Measurements from ENCODE around the gene CTIF. TPM values are rescaled to one million over a fixed set of nuclear protein-coding genes. Genes with fewer than 3 reads are reported as not detected.

The CTIF gene
- polyA plus RNA-seq, 4 donors: 8.1 to 22.6 (median 11.3) TPM

GRCh38 chr18:48536516-48536915 lies 2.3 kb upstream of the CTIF start:
- DNase-seq (no peak), FAIRE-seq (no peak)
- Histone ChIP-seq H3K4me3 (ENCODE audit: low read depth in 1 of 3, low read length in 3 of 3) (no peak overlapping the region), H3K9me3 (ENCODE audit: control insufficient read depth in 2 of 2, insufficient read depth in 1 of 2, low read depth in 1 of 2, low read length in 1 of 2) (no peaks in the 10 kb centered on the region), H3K36me3 (ENCODE audit: control insufficient read depth in 3 of 3, insufficient read depth in 2 of 3, low read depth in 1 of 3, low read length in 3 of 3) (no peaks in the 10 kb centered on the region), H3K4me1 (ENCODE audit: control insufficient read depth in 3 of 3, insufficient read depth in 2 of 3, low read depth in 1 of 3, low read length in 2 of 3) (peaks cover 0 to 6% (median 2%) of the 10 kb centered on the region in 3 donors), H3K27ac (ENCODE audit: low read depth in 1 of 3, low read length in 2 of 3) (no peak overlapping the region), H3K27me3 (ENCODE audit: control insufficient read depth in 3 of 3, insufficient read depth in 3 of 3, low read length in 3 of 3) (no peaks in the 10 kb centered on the region)
- WGBS, 3 donors: 90 to 91% (median 91%) methylated on average over 6 of the region's 6 CpGs

- no peaks in the 10 kb centered on the region for H3K27me3 ChIP-seq (ENCODE audit: control insufficient read depth in 3 of 3, insufficient read depth in 3 of 3, low read length in 3 of 3)
- DNase-seq (peak; percentile 31 to 68), FAIRE-seq (no peak)
- H3K9me3 ChIP-seq (ENCODE audit: control insufficient read depth in 2 of 2, insufficient read depth in 1 of 2, low read depth in 1 of 2, low read length in 1 of 2): no peaks in the 10 kb centered on the region
- peak overlapping the region; percentile 69 to 92 (median 75) for H3K4me3 ChIP-seq (ENCODE audit: low read depth in 1 of 3, low read length in 3 of 3)
- H3K27ac ChIP-seq (ENCODE audit: low read depth in 1 of 3, low read length in 2 of 3): peak overlapping the region; percentile 32 to 72 (median 64)
- WGBS, 3 donors: 0 to 1% (median 1%) methylated on average over 65 to 70 of the region's 70 CpGs
- H3K36me3 ChIP-seq (ENCODE audit: control insufficient read depth in 3 of 3, insufficient read depth in 2 of 3, low read depth in 1 of 3, low read length in 3 of 3): no peaks in the 10 kb centered on the region
- H3K4me1 ChIP-seq (ENCODE audit: control insufficient read depth in 3 of 3, insufficient read depth in 2 of 3, low read depth in 1 of 3, low read length in 2 of 3): peaks cover 0 to 19% (median 4%) of the 10 kb centered on the region in 3 donors
Observed at GRCh38 chr18:48539406-48540250, 797 bp downstream of the CTIF start.

GRCh38 chr18:48540251-48541025 lies 1.6 kb downstream of the CTIF start:
- peak overlapping the region; percentile 28 to 81 (median 72) for H3K27ac ChIP-seq (ENCODE audit: low read depth in 1 of 3, low read length in 2 of 3)
- 0 to 1% (median 1%) methylated on average over 62 to 86 of the region's 86 CpGs for WGBS, 3 donors
- peak overlapping the region; percentile 69 to 92 (median 75) for H3K4me3 ChIP-seq (ENCODE audit: low read depth in 1 of 3, low read length in 3 of 3)
- no peaks in the 10 kb centered on the region for H3K9me3 ChIP-seq (ENCODE audit: control insufficient read depth in 2 of 2, insufficient read depth in 1 of 2, low read depth in 1 of 2, low read length in 1 of 2)
- DNase-seq: peak; percentile 57 to 80
- H3K4me1 ChIP-seq (ENCODE audit: control insufficient read depth in 3 of 3, insufficient read depth in 2 of 3, low read depth in 1 of 3, low read length in 2 of 3): peaks cover 3 to 19% (median 4%) of the 10 kb centered on the region in 3 donors
- FAIRE-seq: no peak
- H3K27me3 ChIP-seq (ENCODE audit: control insufficient read depth in 3 of 3, insufficient read depth in 3 of 3, low read length in 3 of 3): no peaks in the 10 kb centered on the region
- H3K36me3 ChIP-seq (ENCODE audit: control insufficient read depth in 3 of 3, insufficient read depth in 2 of 3, low read depth in 1 of 3, low read length in 3 of 3): peaks cover 0 to 2% (median 0%) of the 10 kb centered on the region in 3 donors

GRCh38 chr18:48541026-48541746 lies 2.4 kb downstream of the CTIF start:
- FAIRE-seq: no peak
- 2 to 4% (median 2%) methylated on average over 40 to 62 of the region's 62 CpGs for WGBS, 3 donors
- peak overlapping the region; percentile 69 to 92 (median 75) for H3K4me3 ChIP-seq (ENCODE audit: low read depth in 1 of 3, low read length in 3 of 3)
- no peaks in the 10 kb centered on the region for H3K9me3 ChIP-seq (ENCODE audit: control insufficient read depth in 2 of 2, insufficient read depth in 1 of 2, low read depth in 1 of 2, low read length in 1 of 2)
- peaks cover 0 to 2% (median 0%) of the 10 kb centered on the region in 3 donors for H3K36me3 ChIP-seq (ENCODE audit: control insufficient read depth in 3 of 3, insufficient read depth in 2 of 3, low read depth in 1 of 3, low read length in 3 of 3)
- H3K27me3 ChIP-seq (ENCODE audit: control insufficient read depth in 3 of 3, insufficient read depth in 3 of 3, low read length in 3 of 3): no peaks in the 10 kb centered on the region
- H3K27ac ChIP-seq (ENCODE audit: low read depth in 1 of 3, low read length in 2 of 3): peak overlapping the region; percentile 28 to 81 (median 54)
- peak; percentile 69 to 85 for DNase-seq
- H3K4me1 ChIP-seq (ENCODE audit: control insufficient read depth in 3 of 3, insufficient read depth in 2 of 3, low read depth in 1 of 3, low read length in 2 of 3): peaks cover 3 to 23% (median 4%) of the 10 kb centered on the region in 3 donors

GRCh38 chr18:48541747-48542400 lies 3.0 kb downstream of the CTIF start:
- Histone ChIP-seq H3K27me3 (ENCODE audit: control insufficient read depth in 3 of 3, insufficient read depth in 3 of 3, low read length in 3 of 3) (no peaks in the 10 kb centered on the region), H3K27ac (ENCODE audit: low read depth in 1 of 3, low read length in 2 of 3) (peak overlapping the region in 2 of 3 donors; percentile 54 to 81), H3K9me3 (ENCODE audit: control insufficient read depth in 2 of 2, insufficient read depth in 1 of 2, low read depth in 1 of 2, low read length in 1 of 2) (no peaks in the 10 kb centered on the region), H3K4me1 (ENCODE audit: control insufficient read depth in 3 of 3, insufficient read depth in 2 of 3, low read depth in 1 of 3, low read length in 2 of 3) (peaks cover 3 to 27% (median 4%) of the 10 kb centered on the region in 3 donors), H3K4me3 (ENCODE audit: low read depth in 1 of 3, low read length in 3 of 3) (no peak overlapping the region), H3K36me3 (ENCODE audit: control insufficient read depth in 3 of 3, insufficient read depth in 2 of 3, low read depth in 1 of 3, low read length in 3 of 3) (peaks cover 0 to 2% (median 0%) of the 10 kb centered on the region in 3 donors)
- DNase-seq (no peak), FAIRE-seq (no peak)
- WGBS, 3 donors: 87 to 97% (median 90%) methylated on average over 4 of the region's 4 CpGs

GRCh38 chr18:48542513-48543181 lies 3.8 kb downstream of the CTIF start:
- no peak overlapping the region for H3K4me3 ChIP-seq (ENCODE audit: low read depth in 1 of 3, low read length in 3 of 3)
- FAIRE-seq (no peak), DNase-seq (peak in 1 of 2 donors; percentile 16)
- H3K27ac ChIP-seq (ENCODE audit: low read depth in 1 of 3, low read length in 2 of 3): no peak overlapping the region
- WGBS, 3 donors: 76 to 88% (median 77%) methylated on average over 7 of the region's 7 CpGs
- H3K36me3 ChIP-seq (ENCODE audit: control insufficient read depth in 3 of 3, insufficient read depth in 2 of 3, low read depth in 1 of 3, low read length in 3 of 3): peaks cover 0 to 2% (median 0%) of the 10 kb centered on the region in 3 donors
- no peaks in the 10 kb centered on the region for H3K9me3 ChIP-seq (ENCODE audit: control insufficient read depth in 2 of 2, insufficient read depth in 1 of 2, low read depth in 1 of 2, low read length in 1 of 2)
- H3K4me1 ChIP-seq (ENCODE audit: control insufficient read depth in 3 of 3, insufficient read depth in 2 of 3, low read depth in 1 of 3, low read length in 2 of 3): peaks cover 3 to 27% (median 4%) of the 10 kb centered on the region in 3 donors
- no peaks in the 10 kb centered on the region for H3K27me3 ChIP-seq (ENCODE audit: control insufficient read depth in 3 of 3, insufficient read depth in 3 of 3, low read length in 3 of 3)

GRCh38 chr18:48543228-48543627 lies 4.4 kb downstream of the CTIF start:
- FAIRE-seq (no peak), DNase-seq (peak in 1 of 2 donors; percentile 19)
- Histone ChIP-seq H3K4me3 (ENCODE audit: low read depth in 1 of 3, low read length in 3 of 3) (no peak overlapping the region), H3K4me1 (ENCODE audit: control insufficient read depth in 3 of 3, insufficient read depth in 2 of 3, low read depth in 1 of 3, low read length in 2 of 3) (peaks cover 3 to 26% (median 4%) of the 10 kb centered on the region in 3 donors), H3K36me3 (ENCODE audit: control insufficient read depth in 3 of 3, insufficient read depth in 2 of 3, low read depth in 1 of 3, low read length in 3 of 3) (peaks cover 0 to 2% (median 0%) of the 10 kb centered on the region in 3 donors), H3K9me3 (ENCODE audit: control insufficient read depth in 2 of 2, insufficient read depth in 1 of 2, low read depth in 1 of 2, low read length in 1 of 2) (no peaks in the 10 kb centered on the region), H3K27ac (ENCODE audit: low read depth in 1 of 3, low read length in 2 of 3) (no peak overlapping the region), H3K27me3 (ENCODE audit: control insufficient read depth in 3 of 3, insufficient read depth in 3 of 3, low read length in 3 of 3) (no peaks in the 10 kb centered on the region)
- WGBS, 3 donors: 70 to 78% (median 74%) methylated on average over 8 of the region's 8 CpGs

Measured in small intestine (tissue), 7 donors.